HG03060 (cell line): ENCODE results near the gene PODN.

ENCODE experiments used
- ATAC-seq: cut with Tn5 transposase; IDR thresholded peaks from one replicate; pipeline ENCODE4 v1.9.1; 2021; ENCODE audit warnings: low read depth, moderate number of reproducible peaks; ENCODE audit not compliant: unreplicated experiment

The PODN gene

DNA sequence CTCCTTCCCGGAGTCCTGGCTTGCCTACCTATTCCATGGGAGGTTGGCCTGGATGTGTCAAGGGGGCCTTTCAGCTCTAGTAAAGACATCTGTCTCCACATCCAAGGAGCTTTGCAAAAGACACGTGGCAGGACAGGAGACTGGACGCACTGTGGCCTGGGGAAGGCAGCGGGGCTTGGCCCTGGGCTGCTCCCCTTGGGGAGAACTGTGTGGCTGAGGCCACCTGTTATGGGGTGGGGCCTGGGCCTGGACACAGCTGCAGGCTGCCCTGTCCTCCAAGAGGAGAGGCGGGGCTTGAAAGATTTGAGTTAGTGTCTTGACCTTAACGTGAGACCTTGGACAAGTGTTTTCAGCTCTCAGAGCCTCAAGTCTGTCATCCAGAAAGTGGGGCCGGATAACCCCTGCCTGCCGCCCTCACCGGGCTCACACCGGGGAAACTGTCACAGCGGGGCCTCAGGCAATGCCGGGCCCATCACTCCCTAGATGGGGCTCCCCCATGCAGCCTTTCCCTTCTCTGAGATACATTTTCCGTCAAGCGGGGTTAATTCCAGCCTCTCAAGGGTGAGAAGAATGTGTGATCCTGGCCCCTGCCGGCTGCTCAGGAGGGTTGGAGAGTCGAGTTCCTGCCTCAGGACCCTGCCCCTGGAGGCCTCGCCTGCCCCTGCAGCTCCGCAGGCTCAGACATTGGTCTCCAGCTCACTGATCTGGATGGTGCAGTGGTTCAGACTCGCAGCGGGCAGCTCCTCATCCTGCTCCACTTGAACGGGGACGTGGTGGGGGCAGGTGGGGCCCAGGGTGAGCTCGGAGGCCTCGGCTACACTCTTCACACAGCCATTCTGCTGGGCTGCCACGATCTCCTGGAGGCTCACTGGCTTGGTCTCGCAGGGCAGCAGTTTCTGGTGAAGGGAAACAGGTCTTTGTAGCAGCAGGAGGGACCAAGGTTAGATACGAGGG lies 25.6 kb downstream of the PODN start:
- ATAC-seq, result no peak

DNA sequence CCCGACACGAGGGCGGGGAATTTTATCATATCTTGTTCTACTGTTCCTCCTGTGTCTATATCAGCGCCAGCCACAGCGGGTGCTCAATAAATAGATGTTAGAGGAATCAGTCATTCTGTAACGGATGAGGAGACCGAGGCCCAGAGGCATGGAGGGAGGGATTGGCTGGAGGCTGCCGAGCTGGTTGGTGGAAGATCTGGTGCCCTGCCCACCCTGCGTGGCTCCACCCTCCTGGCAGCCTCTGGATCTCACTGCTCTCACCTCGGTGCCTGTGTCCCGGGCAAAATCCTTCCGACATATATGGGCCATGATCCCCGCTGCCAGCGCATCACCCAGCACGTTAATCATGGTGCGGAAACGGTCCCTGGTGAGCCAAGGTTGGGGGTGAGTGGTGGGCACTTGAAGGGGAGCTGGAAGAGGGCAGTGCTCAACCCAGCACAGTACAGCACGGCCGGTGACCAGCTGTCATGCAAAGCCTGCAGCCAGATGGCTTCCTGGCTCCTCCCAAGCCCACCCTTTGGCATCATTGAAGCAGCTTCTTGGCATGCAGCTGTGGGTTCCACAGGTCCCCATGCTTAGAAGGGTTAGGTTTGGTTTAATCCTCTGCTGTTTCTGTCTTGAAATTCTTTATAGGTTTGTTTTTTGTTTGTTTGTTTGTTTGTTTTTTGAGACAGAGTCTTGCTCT lies 26.7 kb downstream of the PODN start:
- ATAC-seq, result no peak

DNA sequence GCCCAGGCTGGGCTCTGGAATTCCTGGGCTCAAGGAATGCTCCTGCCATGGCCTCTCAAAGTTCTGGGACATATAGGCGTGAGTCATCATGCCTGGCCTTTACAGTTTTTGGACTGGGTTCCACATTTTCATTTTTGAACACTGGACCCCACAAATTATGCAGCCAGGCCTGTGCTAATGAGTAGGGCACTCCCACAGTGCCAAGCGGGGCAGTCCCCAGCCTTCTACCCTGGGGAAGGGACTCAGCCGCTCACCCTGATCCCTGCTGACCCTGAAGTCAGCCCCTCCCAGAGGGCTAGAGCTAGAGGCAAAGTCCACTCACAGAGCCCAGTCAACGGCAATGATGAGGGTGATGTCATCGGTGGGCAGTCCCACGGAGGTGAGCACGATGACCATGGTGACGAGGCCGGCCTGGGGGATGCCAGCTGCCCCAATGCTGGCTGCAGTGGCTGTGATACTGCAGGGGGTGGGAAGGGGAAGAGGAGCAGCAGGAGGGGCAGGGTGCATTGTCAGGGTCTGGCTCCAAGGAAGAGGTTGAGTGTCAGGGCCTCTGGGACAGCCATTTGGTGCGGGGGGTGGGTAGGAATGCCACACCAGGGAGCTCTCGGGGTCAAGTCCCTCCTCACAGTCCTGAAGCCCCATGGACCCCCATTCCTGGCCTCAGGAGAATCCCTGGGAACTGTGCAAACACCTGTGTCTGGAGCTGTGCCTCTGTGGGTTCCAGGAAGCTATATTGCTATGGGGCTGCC lies 27.6 kb downstream of the PODN start:
- no peak for ATAC-seq

DNA sequence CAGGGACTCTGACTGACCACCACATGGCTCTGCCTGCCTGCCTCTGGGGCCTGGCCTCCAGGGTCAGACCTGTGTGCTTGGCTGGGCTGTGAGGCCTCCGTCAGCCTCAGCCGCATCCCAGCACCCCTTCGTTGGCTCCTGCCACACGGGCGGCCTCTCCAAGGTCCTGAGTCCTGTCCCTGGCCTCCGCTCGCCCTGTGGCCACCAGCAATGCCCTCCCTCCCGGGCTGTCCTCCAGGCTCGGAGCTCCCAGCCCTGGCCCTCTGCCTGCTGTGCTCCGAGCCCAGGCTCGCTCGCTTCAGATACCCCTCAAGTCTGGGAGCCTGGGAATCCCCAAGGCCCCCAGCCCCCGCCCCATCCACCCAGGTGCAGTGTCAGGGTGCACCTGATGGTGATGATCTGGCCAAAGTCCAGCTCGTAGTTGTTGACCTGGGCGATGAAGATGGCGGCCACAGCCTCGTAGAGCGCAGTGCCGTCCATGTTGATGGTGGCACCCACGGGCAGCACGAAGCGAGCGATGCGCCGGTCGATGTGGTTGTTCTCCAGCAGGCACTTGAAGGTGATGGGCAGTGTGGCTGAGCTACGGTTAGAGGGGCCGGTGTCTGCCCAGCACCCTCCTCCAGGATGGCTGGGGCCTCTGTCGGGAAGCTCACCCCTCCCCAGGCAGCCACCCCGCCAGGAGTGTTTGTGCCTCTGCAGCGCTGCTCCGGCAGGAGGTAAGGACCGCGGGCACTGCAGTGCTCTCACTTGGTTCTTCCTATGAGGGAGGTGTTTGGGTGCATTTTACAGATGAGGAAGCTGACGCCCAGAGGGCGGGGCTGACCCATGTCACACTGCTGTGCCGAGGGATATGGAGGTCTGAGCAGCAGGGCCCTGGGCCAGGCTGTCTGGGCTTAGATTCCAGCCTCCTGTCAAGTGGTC lies 28.5 kb downstream of the PODN start:
- ATAC-seq, result no peak

DNA sequence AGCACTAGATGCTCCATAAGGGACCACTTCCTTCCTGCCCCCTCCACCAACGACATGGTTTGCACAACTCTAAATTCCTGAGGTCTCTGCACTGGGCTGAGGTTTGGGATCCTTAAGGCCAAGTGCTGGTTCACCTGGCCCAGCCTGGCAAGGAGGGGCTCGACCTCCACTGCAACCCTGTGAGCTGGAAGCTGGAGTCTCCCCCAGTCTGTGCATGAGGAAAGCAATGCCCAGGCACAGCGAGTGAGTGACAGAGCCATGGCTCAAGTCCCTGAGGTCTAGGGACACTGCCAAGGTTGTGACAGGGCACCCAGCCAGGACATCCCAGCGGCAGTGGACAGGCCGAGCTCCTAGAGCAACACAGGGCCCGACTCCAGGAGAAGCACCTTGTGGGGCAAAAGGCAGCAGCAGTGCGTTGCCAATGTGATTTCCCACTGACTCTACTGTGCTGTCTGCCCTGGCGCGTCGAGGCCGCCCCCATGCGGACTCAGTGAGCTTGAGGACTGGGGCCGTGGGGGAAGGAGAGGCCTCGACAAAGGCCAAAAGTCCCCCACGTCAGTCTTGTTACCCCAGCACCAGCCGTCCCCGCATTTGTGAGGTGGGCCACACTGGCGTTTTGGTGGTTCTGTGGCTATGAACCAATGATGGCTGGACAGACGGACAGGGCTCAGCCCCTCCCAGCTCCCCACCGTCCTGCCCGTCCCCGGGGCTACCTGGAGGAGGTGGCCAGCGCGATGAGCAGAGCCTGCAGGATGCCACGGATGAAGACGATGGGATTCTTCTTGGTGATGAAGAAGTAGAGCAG lies 30.0 kb downstream of the PODN start:
- ATAC-seq, result no peak

DNA sequence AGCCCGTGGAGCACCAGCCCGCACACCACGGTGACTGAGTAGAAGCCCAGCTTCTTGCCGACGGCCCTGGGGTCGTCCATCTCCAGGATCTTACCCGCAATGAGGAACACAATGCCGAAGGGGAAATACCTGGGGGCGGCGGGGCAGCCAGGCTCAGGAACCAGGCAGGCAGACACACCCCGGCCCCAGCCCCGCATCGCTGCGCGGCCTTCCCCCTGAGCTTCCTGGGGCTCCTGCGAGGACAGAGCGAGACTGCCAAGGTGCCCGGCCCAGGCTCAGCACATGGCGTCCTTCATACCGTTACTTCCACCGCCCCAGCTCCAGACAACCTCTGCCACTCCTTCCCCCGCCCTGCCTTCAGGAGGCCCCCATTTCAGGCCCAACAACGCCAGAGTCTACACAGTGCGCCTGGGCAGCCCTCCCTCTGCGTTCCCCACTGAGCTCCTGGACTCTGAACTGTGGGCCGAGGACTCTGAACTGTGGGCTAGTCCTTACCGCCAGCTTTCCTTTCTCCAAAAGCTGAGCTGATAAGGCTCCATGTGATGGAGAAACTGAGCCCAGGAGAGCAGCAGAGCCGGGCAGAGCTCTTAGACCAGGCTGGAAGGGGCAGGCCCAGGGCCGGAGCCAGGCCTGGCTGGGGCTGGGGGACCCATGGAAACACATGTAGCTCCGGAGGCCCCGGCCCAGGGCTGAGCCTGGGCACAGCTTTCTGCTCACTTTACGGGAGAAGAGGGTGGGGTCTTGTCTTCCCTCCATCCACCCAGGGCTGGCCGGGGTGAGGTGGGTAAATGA lies 30.8 kb downstream of the PODN start:
- no peak for ATAC-seq

DNA sequence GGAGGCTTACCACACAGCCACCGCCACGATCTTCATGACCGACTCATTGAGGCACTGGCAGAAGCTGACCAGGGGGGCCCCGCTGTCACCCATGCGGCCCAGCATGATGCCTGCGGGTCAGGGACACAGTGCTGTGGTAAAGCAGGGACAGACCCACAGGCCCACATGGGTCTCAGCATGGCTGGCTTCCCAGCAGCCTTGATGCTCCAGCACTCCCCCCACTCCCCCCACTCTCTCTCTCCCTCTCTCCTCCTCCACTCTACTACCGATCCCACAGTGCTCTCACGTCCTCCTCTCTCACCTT lies 31.4 kb downstream of the PODN start:
- ATAC-seq, result no peak

DNA sequence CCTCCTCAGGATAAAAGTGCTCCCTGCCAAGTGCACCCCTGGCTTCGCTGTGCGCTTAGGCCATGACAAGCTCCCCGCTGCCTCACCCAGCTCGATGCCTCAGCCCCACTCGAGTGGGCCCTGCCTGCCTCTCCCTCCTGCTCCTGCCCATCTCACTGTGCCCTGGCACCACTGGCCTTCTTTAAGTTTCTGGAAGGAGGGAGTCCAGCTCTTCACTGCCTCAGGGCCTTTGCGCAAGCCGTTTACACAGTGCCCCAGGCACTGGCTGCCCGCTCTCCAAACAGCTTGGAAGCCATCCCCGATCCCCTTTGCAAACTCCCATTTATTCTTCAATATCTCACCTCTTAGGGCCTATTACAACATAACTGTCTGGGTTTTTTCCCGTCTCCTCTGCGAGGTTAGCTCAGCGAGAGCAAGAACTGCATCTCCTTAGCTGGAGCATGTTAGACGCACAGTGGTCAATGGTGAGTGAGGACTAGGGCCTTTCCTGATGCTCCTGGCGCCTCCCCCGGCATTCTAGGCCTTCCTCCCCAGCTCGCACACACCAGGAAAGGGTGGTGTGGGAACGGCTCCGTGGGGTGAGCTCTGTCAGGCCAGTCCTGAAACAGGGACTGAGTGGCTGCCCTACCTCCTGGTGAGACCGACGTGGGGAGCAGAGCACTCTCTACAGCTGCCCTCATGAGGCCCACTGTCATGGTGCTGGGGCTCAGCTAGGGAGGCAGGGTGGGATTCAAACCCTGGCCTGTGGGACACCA lies 31.9 kb downstream of the PODN start:
- no peak for ATAC-seq

DNA sequence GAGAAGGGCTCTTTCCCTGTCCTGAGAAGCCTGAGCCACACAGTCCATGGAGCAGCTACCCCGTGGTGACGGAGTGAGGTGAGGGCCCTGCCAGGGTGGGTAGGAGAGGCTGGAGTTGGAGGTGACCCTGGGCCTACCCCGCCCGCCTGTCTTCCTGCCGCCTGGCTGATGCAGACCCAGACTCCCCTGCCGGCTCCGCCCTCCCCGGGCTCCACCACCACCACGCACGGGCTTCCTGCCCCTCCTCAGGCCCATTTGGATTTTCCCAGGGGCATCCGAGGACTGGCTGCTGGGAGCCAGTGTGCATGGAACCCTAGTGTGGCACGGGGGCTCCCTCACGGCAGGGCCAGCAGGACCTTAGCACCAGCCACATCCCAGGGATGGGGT lies 32.5 kb downstream of the PODN start:
- ATAC-seq, result no peak

DNA sequence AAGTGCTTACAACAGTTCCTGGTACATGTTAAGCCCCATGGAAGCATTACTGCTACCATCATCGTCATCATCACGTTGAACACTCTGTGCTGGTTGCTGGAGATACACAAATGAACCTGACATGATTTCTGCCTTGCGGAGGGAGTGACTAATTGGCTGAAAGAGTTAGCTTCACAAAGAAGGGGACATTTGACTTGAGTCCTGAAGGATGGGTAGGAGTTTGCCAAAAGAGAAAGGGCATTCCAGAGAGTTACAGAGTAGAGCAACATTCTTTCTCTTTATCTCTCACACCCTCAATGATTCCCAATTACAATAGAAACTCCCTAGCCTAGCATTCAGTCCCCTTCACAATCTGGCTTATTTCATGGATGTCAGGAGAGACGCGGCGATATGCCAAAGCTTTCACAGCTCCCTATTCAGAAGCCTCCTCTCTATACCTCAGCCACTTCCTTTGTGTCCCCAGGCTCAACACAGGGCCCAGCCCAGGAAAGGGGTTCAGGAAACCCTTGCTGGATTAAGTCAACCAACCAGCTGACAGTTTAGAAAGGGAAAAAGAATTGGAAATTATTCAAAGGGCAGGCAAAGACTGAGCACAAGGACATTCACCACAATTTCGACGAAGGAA lies 42.4 kb downstream of the PODN start:
- ATAC-seq, result no peak

DNA sequence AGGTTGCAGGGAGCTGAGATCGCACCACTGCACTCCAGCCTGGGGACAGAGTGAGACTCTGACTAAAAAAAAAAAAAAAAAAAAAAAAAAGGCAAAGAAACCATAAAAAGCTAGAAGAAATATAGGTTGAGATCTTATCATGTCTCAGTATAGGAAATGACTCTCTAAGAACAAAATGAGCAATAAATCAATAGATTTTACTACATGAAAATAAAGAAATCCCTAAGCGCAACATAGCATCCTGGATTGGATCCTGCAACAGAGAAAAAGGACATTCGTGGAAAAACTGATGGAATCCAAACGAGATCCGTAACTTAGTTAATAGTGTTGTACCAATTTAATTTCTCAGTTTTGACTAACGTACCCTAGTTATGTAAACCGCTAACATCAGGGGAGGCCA lies 45.1 kb downstream of the PODN start:
- no peak for ATAC-seq

DNA sequence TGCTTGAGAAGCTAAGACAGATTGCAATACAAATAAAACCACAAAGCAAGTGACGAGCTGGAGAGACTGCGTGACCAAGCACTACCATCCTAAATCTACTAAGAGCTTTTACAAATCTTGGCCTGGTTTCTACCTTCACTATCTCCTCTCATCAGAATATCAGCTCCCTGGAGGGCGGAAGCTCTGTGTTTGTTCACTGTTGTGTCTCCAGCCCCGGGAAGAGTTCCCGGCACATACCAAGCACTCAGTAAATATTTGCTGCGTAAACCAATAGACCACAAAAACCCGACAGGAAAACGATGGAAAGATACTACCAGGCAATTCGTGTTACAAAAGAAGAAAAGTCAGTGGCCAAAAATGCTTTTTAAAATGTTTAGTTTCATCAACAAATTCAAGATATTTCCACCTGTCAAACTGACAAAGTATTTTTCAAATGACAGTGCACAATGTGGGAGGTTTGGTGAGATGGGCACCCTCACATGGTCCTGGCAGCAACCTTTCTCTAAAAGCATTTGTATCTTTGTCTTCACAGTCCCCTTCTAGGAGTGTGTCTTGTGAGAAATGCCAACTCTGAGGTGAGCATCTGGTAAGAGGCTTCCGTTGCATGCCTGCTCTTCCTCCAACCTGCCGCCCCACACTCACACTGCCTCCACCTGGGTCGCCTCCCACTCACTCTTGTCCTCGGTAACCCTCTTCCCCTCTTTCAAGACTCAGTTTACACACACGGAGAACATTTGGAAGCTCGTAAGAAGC lies 45.7 kb downstream of the PODN start:
- no peak for ATAC-seq

DNA sequence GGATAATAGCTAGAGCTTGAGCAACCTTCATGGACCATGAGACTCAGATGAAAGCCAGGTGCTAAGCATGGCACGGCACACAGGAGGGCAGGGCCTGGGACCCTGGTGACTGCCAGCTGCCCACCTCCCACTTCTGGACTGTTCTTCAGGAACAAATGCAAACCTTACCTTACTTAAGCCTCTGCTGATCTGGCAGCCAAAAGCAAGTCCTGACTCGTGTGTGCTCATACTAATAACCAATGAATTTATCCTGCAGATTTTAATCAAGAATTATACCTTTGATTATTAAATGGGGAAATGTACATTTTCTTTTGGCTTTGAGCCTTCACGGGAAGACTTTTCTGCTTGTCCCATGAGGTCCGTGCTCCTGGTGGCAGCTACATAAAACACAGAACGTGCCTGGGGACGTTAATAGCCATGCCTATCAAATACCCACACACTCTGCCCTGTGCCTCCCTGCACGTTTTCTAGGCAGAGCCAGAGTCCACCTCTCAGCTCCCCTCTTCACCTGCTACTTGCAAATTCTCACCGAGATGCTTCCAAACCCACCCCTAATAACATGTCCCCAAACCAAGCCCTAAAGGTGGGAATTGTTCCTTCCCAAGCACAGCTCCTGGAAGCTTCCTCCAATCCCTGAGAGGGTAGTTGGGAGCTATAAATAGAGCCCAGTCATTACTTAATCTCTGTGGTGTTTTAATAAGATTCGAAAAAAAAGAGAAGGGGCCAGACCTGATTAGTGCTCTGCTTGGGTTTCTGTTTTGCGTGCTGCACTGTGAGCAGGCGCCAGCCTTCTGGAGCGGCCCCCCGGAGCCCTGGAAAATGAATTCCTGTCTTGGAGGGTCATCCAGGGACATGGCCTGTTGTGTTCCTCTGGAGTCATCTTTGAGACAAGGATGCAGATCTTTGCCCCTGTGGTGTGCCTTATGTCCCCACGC lies 46.9 kb downstream of the PODN start:
- no peak for ATAC-seq

DNA sequence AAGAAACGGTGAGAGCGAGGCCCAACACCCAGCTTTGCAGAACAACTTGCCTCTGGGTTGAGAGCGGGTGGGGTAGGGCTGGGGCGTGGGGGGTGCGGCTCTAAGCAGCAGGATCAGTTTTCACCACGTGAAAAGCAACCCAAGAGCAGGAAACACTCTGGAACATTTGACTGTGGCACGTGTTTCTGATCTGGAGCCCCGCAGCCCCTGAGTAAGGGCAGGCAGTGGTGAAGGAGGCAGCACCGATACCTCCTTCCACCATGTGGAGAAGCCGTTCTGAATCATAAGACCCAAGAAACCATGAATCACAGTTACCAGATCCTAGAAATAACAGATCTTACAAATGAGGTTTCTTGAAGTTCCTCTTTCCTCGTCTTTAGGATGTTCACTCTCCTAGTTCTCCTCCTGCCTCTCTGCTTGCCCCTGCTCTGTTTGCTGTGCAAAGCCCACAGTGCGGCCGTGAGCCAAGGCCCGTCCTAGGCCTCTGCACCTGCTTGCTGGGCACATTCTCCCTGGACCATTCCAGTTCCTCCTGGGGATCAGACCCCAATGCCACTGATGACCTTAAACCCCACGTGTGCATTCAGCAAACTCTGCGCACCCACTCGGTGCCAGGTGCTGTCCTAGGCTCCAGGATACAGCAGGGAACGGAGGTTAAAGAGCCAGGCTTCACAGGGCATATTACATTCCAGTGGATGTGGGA lies 48.5 kb downstream of the PODN start:
- no peak for ATAC-seq

DNA sequence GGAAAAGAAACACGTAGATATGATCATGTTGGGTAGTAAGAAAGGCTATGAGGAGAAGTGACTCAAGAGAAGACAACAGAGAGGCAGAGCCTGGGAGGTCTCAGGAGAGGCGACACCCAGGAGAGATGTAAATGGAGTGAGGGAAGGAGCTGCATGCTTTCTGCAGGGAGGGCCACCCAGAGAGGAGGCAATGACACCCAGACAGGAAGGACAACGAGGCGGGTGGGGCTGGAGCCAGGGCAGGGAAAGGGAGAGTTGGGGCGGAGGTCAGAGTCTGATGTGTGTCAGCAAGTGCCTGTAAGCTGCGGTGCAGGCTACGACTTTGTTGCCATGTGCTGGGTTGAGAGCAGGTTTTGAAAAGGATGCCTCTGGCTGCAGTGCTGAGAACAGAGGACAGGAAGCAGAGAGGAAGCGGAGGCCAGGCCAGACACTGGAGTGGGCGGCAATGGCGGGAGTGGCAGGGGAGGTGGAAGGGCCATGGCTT lies 49.1 kb downstream of the PODN start:
- ATAC-seq, result no peak
